Tibial nerve (tissue), 4 donors: ENCODE measurements around the gene DENND2C. TPM values are rescaled to one million over a fixed set of nuclear protein-coding genes. Genes with fewer than 3 reads are reported as not detected.

Experiments used
- DNase-seq, 2 donors: peaks; one replicate each; pipeline ENCODE4 v3.0.0-alpha.2; 2019; ENCODE audit warnings: low spot score in 2 of 2
- H3K27ac ChIP-seq, 4 donors: fragments of 200-600 bp; sonication (generic) in 3 of 4; one replicate each; pipeline ENCODE4 v1.5.1; 2017 to 2019; ENCODE audit warnings: mild to moderate bottlenecking in 1 of 4
- H3K27me3 ChIP-seq, 2 donors: fragments of 200-600 bp; sonication (generic) in 1 of 2; one replicate each; pipeline versions ENCODE4 v1.5.1 to v1.6.0; 2017 to 2019
- H3K36me3 ChIP-seq, 3 donors: fragments of 200-600 bp; sonication (generic); one replicate each; pipeline ENCODE4 v1.5.1; 2018 to 2019
- H3K4me1 ChIP-seq, 4 donors: fragments of 200-600 bp; sonication (generic) in 3 of 4; one replicate each; pipeline ENCODE4 v1.5.1; 2017 to 2019
- H3K4me3 ChIP-seq, 4 donors: fragments of 200-600 bp; sonication (generic) in 3 of 4; one replicate each; pipeline ENCODE4 v1.5.1; 2017 to 2019; ENCODE audit warnings: mild to moderate bottlenecking in 1 of 4, moderate library complexity in 1 of 4
- H3K9me3 ChIP-seq, 4 donors: fragments of 200-600 bp; sonication (generic) in 3 of 4; one replicate each; pipeline ENCODE4 v1.5.1; 2017 to 2019
- EP300 ChIP-seq, 2 donors: sonication (generic); formaldehyde crosslinking; IDR thresholded peaks; one replicate each; pipeline ENCODE4 v1.6.1; 2017; ENCODE audit warnings: antibody characterized with exemption in 2 of 2, mild to moderate bottlenecking in 1 of 2
- POLR2A ChIP-seq, 2 donors: fragments of 450-650 bp; IDR thresholded peaks; one replicate each; pipeline ENCODE4 v1.6.1; 2017; ENCODE audit warnings: antibody characterized with exemption in 2 of 2, mild to moderate bottlenecking in 2 of 2, moderate library complexity in 2 of 2
- WGBS, 2 donors: methylation state at CpG; one replicate each; pipeline ENCODE4 v1.1.5; 2018; 5-methylcytosine and 5-hydroxymethylcytosine counted together
- total RNA-seq, 4 donors: library from RNA; depleted of rRNA; stranded (reverse); fragments of >200 nt; gene quantifications; one replicate each; pipeline ENCODE4 v1.1.0, GENCODE V29; 2016
- TF ChIP-seq, protein P1 (sequence below), 5 experiments: fragments of 200-600 bp in 3 of 5; fragments of 450-650 bp in 2 of 5; sonication (generic) in 3 of 5; IDR thresholded peaks; one replicate each; pipeline ENCODE4 v1.5.1; 2016 to 2019; ENCODE audit warnings: antibody characterized with exemption in 5 of 5, mild to moderate bottlenecking in 3 of 5, moderate library complexity in 2 of 5

DENND2C gene
- total RNA-seq, 4 donors from 2014 or later: 2.4 to 4.5 (median 3.3) TPM

DNA sequence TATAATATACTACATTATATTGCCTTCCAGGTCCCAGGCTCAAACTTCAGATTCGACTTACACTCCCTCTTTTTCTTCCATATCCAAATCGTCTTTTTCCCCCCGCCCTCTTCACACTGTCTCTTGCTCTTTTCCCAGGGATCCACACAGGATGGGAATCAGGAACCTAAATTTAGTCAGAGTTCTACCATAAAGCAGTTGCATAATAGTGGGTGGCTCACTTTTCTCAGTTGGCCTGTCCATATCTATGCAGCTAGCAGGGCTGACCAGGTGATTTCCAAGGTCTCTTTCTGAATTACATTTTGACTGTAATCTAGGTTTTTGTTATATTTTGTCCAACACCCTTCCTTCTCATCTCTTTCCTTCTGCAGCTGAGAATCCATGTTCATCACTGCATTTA, 80.7 kb downstream of the DENND2C start:
- Histone ChIP-seq H3K4me3 (no peak overlapping the region), H3K36me3 (peaks cover 0 to 17% (median 0%) of the 10 kb centered on the region in 3 donors)

DNA sequence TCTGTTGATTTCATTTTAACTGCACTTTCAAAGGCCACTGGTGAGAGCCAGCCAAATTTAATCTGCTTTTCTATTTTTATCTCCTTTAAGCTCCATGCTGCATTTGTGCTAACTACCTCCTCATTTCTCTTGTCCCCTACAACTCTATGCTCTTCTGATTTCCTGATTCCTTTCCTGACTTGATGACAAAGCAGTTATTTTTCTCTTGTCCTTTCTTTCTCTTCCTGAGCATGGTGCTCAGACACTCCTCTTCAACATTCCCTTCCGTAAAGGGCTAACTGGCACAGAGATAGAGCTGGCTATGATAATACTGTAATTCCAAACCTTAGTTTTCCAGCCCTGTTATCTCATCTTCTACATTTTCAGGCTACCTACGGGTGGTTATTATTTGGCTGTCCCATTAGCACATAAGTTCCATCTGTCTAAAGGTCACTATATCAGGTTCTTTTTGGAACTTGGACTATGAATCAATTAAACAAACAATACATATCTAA, 81.6 kb downstream of the DENND2C start:
- TF ChIP-seq EP300 (IDR thresholded peaks at IDR 0.05): no peak
- TF ChIP-seq POLR2A (IDR thresholded peaks at IDR 0.05): no peak
- TF ChIP-seq, protein P1, sequence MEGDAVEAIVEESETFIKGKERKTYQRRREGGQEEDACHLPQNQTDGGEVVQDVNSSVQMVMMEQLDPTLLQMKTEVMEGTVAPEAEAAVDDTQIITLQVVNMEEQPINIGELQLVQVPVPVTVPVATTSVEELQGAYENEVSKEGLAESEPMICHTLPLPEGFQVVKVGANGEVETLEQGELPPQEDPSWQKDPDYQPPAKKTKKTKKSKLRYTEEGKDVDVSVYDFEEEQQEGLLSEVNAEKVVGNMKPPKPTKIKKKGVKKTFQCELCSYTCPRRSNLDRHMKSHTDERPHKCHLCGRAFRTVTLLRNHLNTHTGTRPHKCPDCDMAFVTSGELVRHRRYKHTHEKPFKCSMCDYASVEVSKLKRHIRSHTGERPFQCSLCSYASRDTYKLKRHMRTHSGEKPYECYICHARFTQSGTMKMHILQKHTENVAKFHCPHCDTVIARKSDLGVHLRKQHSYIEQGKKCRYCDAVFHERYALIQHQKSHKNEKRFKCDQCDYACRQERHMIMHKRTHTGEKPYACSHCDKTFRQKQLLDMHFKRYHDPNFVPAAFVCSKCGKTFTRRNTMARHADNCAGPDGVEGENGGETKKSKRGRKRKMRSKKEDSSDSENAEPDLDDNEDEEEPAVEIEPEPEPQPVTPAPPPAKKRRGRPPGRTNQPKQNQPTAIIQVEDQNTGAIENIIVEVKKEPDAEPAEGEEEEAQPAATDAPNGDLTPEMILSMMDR (IDR thresholded peaks at IDR 0.05): no peak
- Histone ChIP-seq H3K4me3 (no peak overlapping the region), H3K9me3 (no peaks in the 10 kb centered on the region), H3K27me3 (no peaks in the 10 kb centered on the region), H3K36me3 (peaks cover 0 to 9% (median 0%) of the 10 kb centered on the region in 3 donors), H3K27ac (no peak overlapping the region), H3K4me1 (peaks cover 0 to 8% (median 0%) of the 10 kb centered on the region in 4 donors)
- DNase-seq: no peak
- WGBS, 2 donors: 79 to 83% methylated on average over 2 of the region's 2 CpGs

More for the DNA sequence above, 80.7 kb downstream of the DENND2C start:
- 88 to 90% methylated on average over 3 of the region's 3 CpGs for WGBS, 2 donors
- no peaks in the 10 kb centered on the region for H3K9me3 ChIP-seq
- TF ChIP-seq POLR2A (IDR thresholded peaks at IDR 0.05) (no peak), EP300 (IDR thresholded peaks at IDR 0.05) (no peak)
- TF ChIP-seq, protein P1 (IDR thresholded peaks at IDR 0.05): no peak
- no peak for DNase-seq
- peaks cover 0 to 8% (median 0%) of the 10 kb centered on the region in 4 donors for H3K4me1 ChIP-seq
- no peaks in the 10 kb centered on the region for H3K27me3 ChIP-seq
- no peak overlapping the region for H3K27ac ChIP-seq

DNA sequence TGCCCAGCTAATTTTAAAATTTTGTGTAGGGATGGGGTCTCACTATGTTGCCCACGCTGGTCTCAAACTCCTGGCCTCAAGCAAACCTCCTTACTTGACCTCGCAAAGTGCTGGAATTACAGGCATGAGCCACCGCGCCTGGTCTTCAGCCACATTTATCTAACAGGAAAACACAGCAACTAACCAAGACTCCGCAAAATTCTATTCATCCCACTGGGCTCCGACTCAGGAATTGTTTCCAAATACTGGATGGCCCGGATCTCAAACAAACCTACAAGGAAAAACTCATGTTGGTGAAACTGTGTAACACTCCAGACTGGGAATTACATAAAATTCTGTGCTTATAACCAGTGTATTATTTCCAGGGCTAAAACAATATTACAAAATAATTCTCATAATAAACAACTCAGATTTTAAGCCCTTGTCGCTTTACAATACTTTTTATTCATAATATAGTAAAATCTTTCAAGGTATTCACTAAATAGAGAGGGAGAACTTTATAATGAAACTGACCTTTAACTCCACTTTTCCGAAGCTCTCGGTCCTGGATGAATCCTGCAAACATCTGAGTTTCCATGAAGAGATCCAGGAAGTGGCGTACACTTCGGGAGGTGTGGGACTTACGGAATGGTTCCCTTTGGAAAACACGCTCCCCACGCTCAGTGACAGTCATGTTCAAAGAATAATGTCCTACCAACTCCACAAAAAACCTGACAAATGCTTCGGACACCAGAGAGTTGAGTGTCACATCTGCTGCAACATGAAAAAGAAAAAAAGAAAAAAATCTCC, 82.5 kb downstream of the DENND2C start:
- Histone ChIP-seq H3K36me3 (peaks cover 0 to 2% (median 0%) of the 10 kb centered on the region in 3 donors), H3K9me3 (no peaks in the 10 kb centered on the region), H3K4me1 (peaks cover 0 to 10% (median under 1%) of the 10 kb centered on the region in 4 donors), H3K27ac (no peak overlapping the region), H3K27me3 (no peaks in the 10 kb centered on the region), H3K4me3 (no peak overlapping the region)
- DNase-seq: no peak
- TF ChIP-seq EP300 (IDR thresholded peaks at IDR 0.05): no peak
- TF ChIP-seq POLR2A (IDR thresholded peaks at IDR 0.05): no peak
- 89 to 91% methylated on average over 16 of the region's 16 CpGs for WGBS, 2 donors

DNA sequence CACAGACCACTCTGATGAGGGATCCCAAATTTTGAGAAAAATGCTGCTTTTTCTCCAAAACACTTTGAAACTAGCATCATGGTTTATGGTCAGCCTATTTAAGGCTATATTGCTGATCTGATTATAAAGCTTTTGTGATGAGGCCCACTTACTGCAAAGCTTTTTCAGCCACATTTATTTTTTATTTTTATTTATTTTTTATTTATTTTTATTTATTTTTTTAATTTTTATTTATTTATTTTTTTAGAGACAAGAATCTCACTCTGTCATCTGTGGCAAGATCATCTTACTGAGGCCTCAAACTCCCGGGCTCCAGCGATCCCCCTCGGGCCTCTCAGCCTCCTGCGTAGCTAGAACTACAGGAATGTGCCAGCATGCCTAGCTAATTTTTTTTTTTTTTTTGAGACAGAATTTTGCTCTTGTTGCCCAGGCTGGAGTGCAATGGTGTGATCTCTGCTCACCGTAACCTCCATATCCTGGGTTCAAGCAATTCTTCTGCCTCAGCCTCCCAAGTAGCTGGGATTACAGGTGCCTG, 83.3 kb downstream of the DENND2C start:
- H3K27me3 ChIP-seq: no peaks in the 10 kb centered on the region
- H3K4me3 ChIP-seq: no peak overlapping the region
- no peaks in the 10 kb centered on the region for H3K36me3 ChIP-seq
- DNase-seq: no peak
- no peaks in the 10 kb centered on the region for H3K9me3 ChIP-seq
- TF ChIP-seq POLR2A (IDR thresholded peaks at IDR 0.05) (no peak), EP300 (IDR thresholded peaks at IDR 0.05) (no peak)
- TF ChIP-seq, protein P1 (IDR thresholded peaks at IDR 0.05): no peak
- 92 to 93% methylated on average over 5 of the region's 5 CpGs for WGBS, 2 donors
- peaks cover 0 to 15% (median 5%) of the 10 kb centered on the region in 4 donors for H3K4me1 ChIP-seq
- no peak overlapping the region for H3K27ac ChIP-seq

DNA sequence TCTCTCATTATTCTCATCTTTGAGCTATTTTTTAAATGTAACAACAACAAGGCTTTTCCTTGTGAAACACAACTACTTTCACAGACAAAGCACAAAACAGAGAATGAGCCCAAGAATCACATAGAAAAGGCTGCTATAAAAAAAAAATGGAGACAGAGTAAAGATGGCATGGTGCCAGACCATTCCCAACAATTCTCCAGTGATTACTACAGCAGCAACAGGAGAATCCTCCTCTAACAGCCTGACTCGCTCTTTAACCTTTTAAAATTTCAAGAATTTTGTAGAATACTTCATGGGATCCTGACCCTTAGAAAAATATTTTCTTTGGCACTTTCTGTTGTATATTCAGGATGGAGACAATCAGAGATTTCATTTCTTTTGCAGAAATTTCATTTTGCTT, 84.6 kb downstream of the DENND2C start:
- no peak for DNase-seq
- Histone ChIP-seq H3K36me3 (no peaks in the 10 kb centered on the region), H3K27me3 (no peaks in the 10 kb centered on the region), H3K4me3 (no peak overlapping the region), H3K9me3 (no peaks in the 10 kb centered on the region), H3K27ac (peak overlapping the region in 1 of 4 donors; percentile 3), H3K4me1 (peaks cover 0 to 24% (median 12%) of the 10 kb centered on the region in 4 donors)
- TF ChIP-seq POLR2A (IDR thresholded peaks at IDR 0.05) (no peak), EP300 (IDR thresholded peaks at IDR 0.05) (no peak)
- TF ChIP-seq, protein P1 (IDR thresholded peaks at IDR 0.05): no peak
- 22 to 28% methylated on average over 1 of the region's 1 CpG for WGBS, 2 donors
